ENCODE measurements around the gene UROS.

DNA sequence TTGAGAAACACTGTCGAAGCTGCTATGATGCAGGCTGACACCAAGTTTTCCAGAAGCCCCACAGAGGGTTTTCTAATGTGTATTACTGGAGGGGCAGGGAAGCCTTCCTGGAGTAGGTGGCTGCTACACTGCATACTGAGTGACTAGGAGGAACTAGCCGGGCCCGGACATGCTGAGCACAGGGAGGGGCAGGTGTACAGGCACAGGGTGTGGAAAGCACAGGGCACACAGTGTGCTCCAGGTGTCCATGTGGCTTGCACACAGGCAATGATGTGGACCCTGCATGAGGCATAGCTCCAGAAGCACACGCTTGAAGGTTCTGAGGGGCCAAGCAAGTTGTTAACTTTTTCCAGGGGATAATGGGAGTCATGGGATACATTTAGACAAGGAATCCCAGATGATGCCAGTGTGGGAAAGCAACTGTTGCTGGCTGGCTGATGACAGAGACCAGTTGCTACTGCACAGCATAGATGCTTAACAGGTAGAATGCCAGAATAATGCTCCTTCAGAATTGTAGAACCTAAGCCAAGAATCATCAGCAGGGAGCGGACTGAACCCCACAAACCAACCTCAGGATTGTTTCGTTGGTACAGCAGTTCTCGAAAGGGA lies 43.5 kb upstream of the UROS start:
- TF ChIP-seq, protein P1, sequence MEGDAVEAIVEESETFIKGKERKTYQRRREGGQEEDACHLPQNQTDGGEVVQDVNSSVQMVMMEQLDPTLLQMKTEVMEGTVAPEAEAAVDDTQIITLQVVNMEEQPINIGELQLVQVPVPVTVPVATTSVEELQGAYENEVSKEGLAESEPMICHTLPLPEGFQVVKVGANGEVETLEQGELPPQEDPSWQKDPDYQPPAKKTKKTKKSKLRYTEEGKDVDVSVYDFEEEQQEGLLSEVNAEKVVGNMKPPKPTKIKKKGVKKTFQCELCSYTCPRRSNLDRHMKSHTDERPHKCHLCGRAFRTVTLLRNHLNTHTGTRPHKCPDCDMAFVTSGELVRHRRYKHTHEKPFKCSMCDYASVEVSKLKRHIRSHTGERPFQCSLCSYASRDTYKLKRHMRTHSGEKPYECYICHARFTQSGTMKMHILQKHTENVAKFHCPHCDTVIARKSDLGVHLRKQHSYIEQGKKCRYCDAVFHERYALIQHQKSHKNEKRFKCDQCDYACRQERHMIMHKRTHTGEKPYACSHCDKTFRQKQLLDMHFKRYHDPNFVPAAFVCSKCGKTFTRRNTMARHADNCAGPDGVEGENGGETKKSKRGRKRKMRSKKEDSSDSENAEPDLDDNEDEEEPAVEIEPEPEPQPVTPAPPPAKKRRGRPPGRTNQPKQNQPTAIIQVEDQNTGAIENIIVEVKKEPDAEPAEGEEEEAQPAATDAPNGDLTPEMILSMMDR (conservative IDR thresholded peaks at IDR 0.05; ENCODE audit: low read length), result no peak
- TF ChIP-seq EZH2phosphoT487 (IDR thresholded peaks at IDR 0.05; ENCODE audit: borderline replicate concordance), result no peak

All from Loucy (cell line).